A549 (cell line): ENCODE measurements around the gene SENP8. TPM values are rescaled to one million over a fixed set of nuclear protein-coding genes. Genes with fewer than 3 reads are reported as not detected.

Experiments
- ATAC-seq, 2 experiments: fragments of 200-7000 bp in 1 of 2; fragments of >200 bp in 1 of 2; cut with Nextera tagmentation in 1 of 2; cut with Tn5 transposase in 1 of 2; 3 replicates each; pipeline versions ENCODE4 v1.8.0 to v1.9.1; 2018 to 2020; ENCODE audit warnings: mild to moderate bottlenecking in 1 of 2, moderate library complexity in 1 of 2
- CTCF ChIA-PET: fragments of 300-600 bp; sonication (Branson Sonifier 250); formaldehyde crosslinking; extraction: SDS; loops from one replicate; lab custom pipeline; 2021; ENCODE audit warnings: antibody characterized with exemption, inconsistent platforms; lab: Yijun Ruan, JAX
- POLR2A ChIA-PET: fragments of 350-600 bp; formaldehyde crosslinking; extraction: SDS; loops from one replicate; lab custom pipeline; 2021; ENCODE audit warnings: antibody characterized with exemption, inconsistent platforms; lab: Yijun Ruan, JAX
- DNase-seq, 2 experiments: peaks; one replicate each; pipeline versions ENCODE4 v3.0.0 to v3.0.0-alpha.2; 2011 to 2016; ENCODE audit warnings: low read depth in 1 of 2, low spot score in 1 of 2
- FAIRE-seq: peaks from 2 replicates; lab custom pipeline; 2011; peaks lifted over from hg19 to GRCh38; lab: Jason Lieb, UNC
- H3K27ac ChIP-seq, 2 experiments: fragments of >200 bp; sonication (Bioruptor Twin); formaldehyde crosslinking; 3 replicates each; pipeline ENCODE4 v1.5.1; 2016 to 2017
- H3K4me1 ChIP-seq: fragments of >200 bp; sonication (Bioruptor Twin); formaldehyde crosslinking; 3 replicates; pipeline ENCODE4 v1.6.1; 2016
- H3K4me2 ChIP-seq: fragments of >200 bp; sonication (Bioruptor Twin); formaldehyde crosslinking; 3 replicates; pipeline ENCODE4 v1.6.1; 2016
- H3K4me3 ChIP-seq: fragments of >200 bp; sonication (Bioruptor Twin); formaldehyde crosslinking; 3 replicates; pipeline ENCODE4 v1.5.1; 2016
- H3K9me3 ChIP-seq: fragments of >200 bp; sonication (Bioruptor Twin); formaldehyde crosslinking; 3 replicates; pipeline ENCODE4 v1.6.1; 2016
- ATOH8 ChIP-seq: fragments of 250-450 bp; sonication (Bioruptor Pico); IDR thresholded peaks from 2 replicates; pipeline ENCODE4 v1.5.0; 2020; ENCODE audit warnings: low read depth, mild to moderate bottlenecking, moderate library complexity
- BCL3 ChIP-seq: fragments of >200 bp; sonication (Bioruptor Twin); formaldehyde crosslinking; IDR thresholded peaks from 3 replicates; pipeline ENCODE4 v1.6.1; 2016
- BHLHE40 ChIP-seq: IDR thresholded peaks from 2 replicates; pipeline ENCODE4 v1.6.1; 2012; ENCODE audit warnings: low read depth, low read length, inconsistent platforms
- CBX2 ChIP-seq: fragments of 200-600 bp; sonication (generic); IDR thresholded peaks from 2 replicates; pipeline ENCODE4 v1.6.1; 2016; ENCODE audit warnings: low read depth, mild to moderate bottlenecking, borderline replicate concordance
- CTCF ChIP-seq: fragments of >200 bp; sonication (Bioruptor Twin); formaldehyde crosslinking; IDR thresholded peaks from 3 replicates; pipeline ENCODE4 v1.5.1; 2016
- E2F6 ChIP-seq: IDR thresholded peaks from 2 replicates; pipeline ENCODE4 v1.6.1; 2012; ENCODE audit warnings: low read depth, borderline replicate concordance
- EHF ChIP-seq: fragments of 250-450 bp; sonication (Bioruptor Pico); IDR thresholded peaks from 2 replicates; pipeline ENCODE4 v1.5.0; 2020; ENCODE audit warnings: mild to moderate bottlenecking
- HDAC2 ChIP-seq: fragments of 200-600 bp; sonication (generic); IDR thresholded peaks from 2 replicates; pipeline ENCODE4 v1.6.1; 2016
- HES2 ChIP-seq: fragments of >200 bp; sonication (Bioruptor Twin); formaldehyde crosslinking; IDR thresholded peaks from 2 replicates; pipeline ENCODE4 v1.6.1; 2016
- HEYL ChIP-seq: fragments of 250-450 bp; sonication (Bioruptor Pico); IDR thresholded peaks from 2 replicates; pipeline ENCODE4 v1.8.0; 2021; ENCODE audit warnings: mild to moderate bottlenecking, moderate library complexity
- HMGXB4 ChIP-seq: fragments of 250-450 bp; sonication (Bioruptor Pico); IDR thresholded peaks from 2 replicates; pipeline ENCODE4 v1.5.0; 2021; ENCODE audit warnings: mild to moderate bottlenecking, moderate library complexity, borderline replicate concordance
- JUN ChIP-seq, 2 experiments: fragments of >200 bp; sonication (Bioruptor Twin); formaldehyde crosslinking; IDR thresholded peaks; 2 replicates in 1 of 2; 3 replicates in 1 of 2; pipeline ENCODE4 v1.6.1; 2016 to 2017
- KDM5A ChIP-seq: fragments of 200-600 bp; sonication (generic); IDR thresholded peaks from 2 replicates; pipeline ENCODE4 v1.6.1; 2016; ENCODE audit warnings: antibody characterized with exemption, mild to moderate bottlenecking
- MAFK ChIP-seq: fragments of 450-650 bp; IDR thresholded peaks from 2 replicates; pipeline ENCODE4 v1.6.1; 2014; ENCODE audit not compliant: partially characterized antibody
- MAZ ChIP-seq: fragments of 150-350 bp; IDR thresholded peaks from 2 replicates; pipeline ENCODE4 v1.6.1; 2014; ENCODE audit warnings: antibody characterized with exemption, low read depth, low read length, borderline replicate concordance
- MYC ChIP-seq: IDR thresholded peaks from 2 replicates; pipeline ENCODE4 v1.6.1; 2012; ENCODE audit warnings: mild to moderate bottlenecking, inconsistent platforms, low read length, improper control_type of control experiment, borderline replicate concordance
- POLR2A ChIP-seq: IDR thresholded peaks from 2 replicates; pipeline ENCODE4 v1.6.1; 2012; ENCODE audit warnings: mild to moderate bottlenecking, low read length
- SMC3 ChIP-seq: fragments of >200 bp; sonication (Bioruptor Twin); formaldehyde crosslinking; IDR thresholded peaks from 3 replicates; pipeline ENCODE4 v1.6.1; 2018; ENCODE audit warnings: inconsistent platforms
- ZC3H11A ChIP-seq: fragments of 450-650 bp; IDR thresholded peaks from 2 replicates; pipeline ENCODE4 v1.6.1; 2014; ENCODE audit warnings: antibody characterized with exemption, mild to moderate bottlenecking
- ZNF302 ChIP-seq: fragments of 250-450 bp; sonication (Bioruptor Pico); IDR thresholded peaks from 2 replicates; pipeline ENCODE4 v1.9.0; 2021; ENCODE audit warnings: inconsistent platforms, mild to moderate bottlenecking, moderate library complexity
- WGBS: methylation state at CpG from one replicate; pipeline ENCODE4 v1.1.6; 2017; ENCODE audit errors: missing lambda C conversion rate; 5-methylcytosine and 5-hydroxymethylcytosine counted together
- polyA plus RNA-seq, 4 experiments: library from polyadenylated mRNA; depleted of rRNA in 3 of 4; stranded (reverse); fragments of >200 nt; fragmentation: RNase III in 1 of 4; extraction: RNeasy Plus Mini Kit Qiagen cat#74134 plus additional on column Dnase treatment in 1 of 4; gene quantifications; 2 replicates in 3 of 4; 3 replicates in 1 of 4; pipeline ENCODE4 v1.2.3, GENCODE V29; 2011 to 2017
- TF ChIP-seq, protein P1 (sequence below): IDR thresholded peaks from 2 replicates; pipeline ENCODE4 v1.6.1; 2012

Gene SENP8
- polyA plus RNA-seq, 2 of the 4 experiments (the other 2 are of a cell fraction), result 1.2 to 3.7 TPM

- no peak for DNase-seq
- Histone ChIP-seq H3K9me3 (no peaks in the 10 kb centered on the region), H3K27ac (no peak overlapping the region), H3K4me1 (peaks cover 14% of the 10 kb centered on the region), H3K4me2 (no peak overlapping the region), H3K4me3 (no peak overlapping the region)
- WGBS, result 76% methylated on average over 2 of the region's 2 CpGs
- CTCF ChIA-PET, result interaction anchor here (1.0 to 4.1 kb wide), 7 partner anchors 10 to 151 kb away, joined by 3 to 23 read pairs (median 4); partner anchors contain the start of gene GRAMD2A
- POLR2A ChIA-PET, result no interaction called here
- no peak for ATAC-seq
- peak; percentile 84 for FAIRE-seq
- no peak for TF ChIP-seq BHLHE40
- no peak for TF ChIP-seq HES2
Observed at GRCh38 chr15:72189250-72189902, 71.2 kb downstream of the SENP8 start.

DNA sequence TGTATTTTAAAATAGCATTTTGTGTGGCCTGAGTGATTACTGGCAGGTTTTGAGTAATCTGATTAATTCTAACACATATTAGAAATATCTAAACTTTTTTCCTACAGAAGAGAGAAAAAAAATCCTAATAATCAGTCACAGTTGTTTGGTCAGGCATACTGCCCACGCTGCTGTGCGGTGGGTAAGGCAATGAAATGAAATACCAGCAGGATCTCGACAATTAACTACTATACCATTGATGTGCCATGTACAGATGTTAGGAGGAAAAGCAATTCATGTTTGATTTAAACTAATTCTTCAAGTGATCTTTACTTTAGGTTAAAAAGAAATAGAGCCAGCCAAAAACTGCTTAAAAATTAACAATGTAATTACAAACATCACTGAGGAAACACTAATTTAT is 74.2 kb downstream of the SENP8 start:
- DNase-seq, result no peak
- 81% methylated on average over 3 of the region's 3 CpGs for WGBS
- FAIRE-seq, result peak; percentile 92
- H3K4me2 ChIP-seq, result no peak overlapping the region
- ATAC-seq, result no peak
- no peak overlapping the region for H3K27ac ChIP-seq
- ChIA-PET CTCF (interaction anchor here (1.6 to 31.0 kb wide), 3 partner anchors 9 to 36 kb away, joined by 4 to 644 read pairs (median 4); partner anchors contain the start of gene PKM), POLR2A (no interaction called here)
- H3K4me3 ChIP-seq, result no peak overlapping the region
- H3K9me3 ChIP-seq, result no peaks in the 10 kb centered on the region
- TF ChIP-seq JUN (IDR thresholded peaks at IDR 0.05) (no peak), ATOH8 (CRISPR knock-in tag) (no peak), POLR2A (no peak), EHF (CRISPR knock-in tag) (no peak), MAFK (no peak), CTCF (no peak), E2F6 (no peak), HEYL (CRISPR knock-in tag) (no peak), MAZ (no peak), CBX2 (no peak), SMC3 (no peak), ZNF302 (CRISPR knock-in tag) (no peak), KDM5A (no peak), HDAC2 (no peak), BCL3 (no peak), ZC3H11A (no peak), HMGXB4 (no peak), MYC (no peak)
- TF ChIP-seq, protein P1, sequence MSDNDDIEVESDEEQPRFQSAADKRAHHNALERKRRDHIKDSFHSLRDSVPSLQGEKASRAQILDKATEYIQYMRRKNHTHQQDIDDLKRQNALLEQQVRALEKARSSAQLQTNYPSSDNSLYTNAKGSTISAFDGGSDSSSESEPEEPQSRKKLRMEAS, result no peak
- H3K4me1 ChIP-seq, result peaks cover 8% of the 10 kb centered on the region; the same call in 2 of the 3 replicates

Other genes with a start within 250 kb of the SENP8 start
- 21.9 and 26.7 TPM in 2 replicates for gene MYO9A, start 253 bp upstream of the SENP8 start, polyA plus RNA-seq (2011; rRNA removed)
- gene MYO9A, start 253 bp upstream of the SENP8 start, polyA plus RNA-seq (2017; fragmentation: RNase III; extraction: RNeasy Plus Mini Kit Qiagen cat#74134 plus additional on column Dnase treatment), result 5.6 to 7.6 TPM (median 5.9 TPM) in 3 replicates
- 0.20 and 0.41 TPM in 2 replicates for gene GRAMD2A, start 79.4 kb downstream of the SENP8 start, polyA plus RNA-seq (2011; rRNA removed)
- gene GRAMD2A, start 79.4 kb downstream of the SENP8 start, polyA plus RNA-seq (2017; fragmentation: RNase III; extraction: RNeasy Plus Mini Kit Qiagen cat#74134 plus additional on column Dnase treatment), result not detected in 3 replicates
- 2,741 and 3,443 TPM in 2 replicates for gene PKM, start 112.8 kb downstream of the SENP8 start, polyA plus RNA-seq (2011; rRNA removed)
- gene PKM, start 112.8 kb downstream of the SENP8 start, polyA plus RNA-seq (2017; fragmentation: RNase III; extraction: RNeasy Plus Mini Kit Qiagen cat#74134 plus additional on column Dnase treatment), result 3,389 to 3,848 TPM (median 3,810 TPM) in 3 replicates
- gene PARP6, start 154.2 kb downstream of the SENP8 start, polyA plus RNA-seq (2011; rRNA removed), result 167 and 197 TPM in 2 replicates
- 70.3 to 83.3 TPM (median 78.0 TPM) in 3 replicates for gene PARP6, start 154.2 kb downstream of the SENP8 start, polyA plus RNA-seq (2017; fragmentation: RNase III; extraction: RNeasy Plus Mini Kit Qiagen cat#74134 plus additional on column Dnase treatment)
- gene CELF6, start 201.8 kb downstream of the SENP8 start, polyA plus RNA-seq (2011; rRNA removed), result 0.16 and 0.24 TPM in 2 replicates
- 0.14 TPM in 1 of 3 replicates, not detected in the others for gene CELF6, start 201.8 kb downstream of the SENP8 start, polyA plus RNA-seq (2017; fragmentation: RNase III; extraction: RNeasy Plus Mini Kit Qiagen cat#74134 plus additional on column Dnase treatment)